ENCODE measurements around the gene EXOG.

EXOG gene

GRCh38 chr3:38509732-38510131 is 13.6 kb downstream of the EXOG start:
- H3K4me3 ChIP-seq (ENCODE audit: low read length), result no peak overlapping the region
- H3K36me3 ChIP-seq (ENCODE audit: control insufficient read depth, insufficient read depth, low read length), result 0 out of 2 replicates have a peak, but pooled peaks cover 2% of the 10 kb centered on the region
- WGBS (ENCODE audit: insufficient coverage, insufficient read length), result no CpG with 5 or more reads among the region's 2 CpGs

GRCh38 chr3:38510631-38511030 is 14.5 kb downstream of the EXOG start:
- Histone ChIP-seq H3K9me3 (ENCODE audit: control insufficient read depth, insufficient read depth, low read length) (no peaks in the 10 kb centered on the region), H3K27ac (ENCODE audit: low read length) (no peak overlapping the region), H3K27me3 (ENCODE audit: control insufficient read depth, insufficient read depth, low read length) (no peaks in the 10 kb centered on the region), H3K36me3 (ENCODE audit: control insufficient read depth, insufficient read depth, low read length) (0 out of 2 replicates have a peak, but pooled peaks cover 2% of the 10 kb centered on the region), H3K4me1 (ENCODE audit: control insufficient read depth, insufficient read depth, low read length) (no peaks in the 10 kb centered on the region), H3K4me3 (ENCODE audit: low read length) (no peak overlapping the region)
- no peak for DNase-seq (ENCODE audit: low read depth, low spot score)

More at GRCh38 chr3:38509732-38510131, 13.6 kb downstream of the EXOG start:
- DNase-seq (ENCODE audit: low read depth, low spot score), result no peak
- Histone ChIP-seq H3K9me3 (ENCODE audit: control insufficient read depth, insufficient read depth, low read length) (no peaks in the 10 kb centered on the region), H3K27me3 (ENCODE audit: control insufficient read depth, insufficient read depth, low read length) (no peaks in the 10 kb centered on the region), H3K4me1 (ENCODE audit: control insufficient read depth, insufficient read depth, low read length) (no peaks in the 10 kb centered on the region), H3K27ac (ENCODE audit: low read length) (no peak overlapping the region)

- Histone ChIP-seq H3K4me3 (ENCODE audit: low read length) (no peak overlapping the region), H3K27ac (ENCODE audit: low read length) (no peak overlapping the region), H3K36me3 (ENCODE audit: control insufficient read depth, insufficient read depth, low read length) (0 out of 2 replicates have a peak, but pooled peaks cover 2% of the 10 kb centered on the region), H3K9me3 (ENCODE audit: control insufficient read depth, insufficient read depth, low read length) (no peaks in the 10 kb centered on the region), H3K4me1 (ENCODE audit: control insufficient read depth, insufficient read depth, low read length) (no peaks in the 10 kb centered on the region), H3K27me3 (ENCODE audit: control insufficient read depth, insufficient read depth, low read length) (no peaks in the 10 kb centered on the region)
- WGBS (ENCODE audit: insufficient coverage, insufficient read length), result no CpG with 5 or more reads among the region's 3 CpGs
- DNase-seq (ENCODE audit: low read depth, low spot score), result no peak
These were observed 15.4 kb downstream of the EXOG start for GRCh38 chr3:38511546-38511945.

GRCh38 chr3:38515367-38515766 is 19.2 kb downstream of the EXOG start:
- H3K4me1 ChIP-seq (ENCODE audit: control insufficient read depth, insufficient read depth, low read length), result no peaks in the 10 kb centered on the region
- H3K4me3 ChIP-seq (ENCODE audit: low read length), result no peak overlapping the region
- no peaks in the 10 kb centered on the region for H3K27me3 ChIP-seq (ENCODE audit: control insufficient read depth, insufficient read depth, low read length)
- no peaks in the 10 kb centered on the region for H3K36me3 ChIP-seq (ENCODE audit: control insufficient read depth, insufficient read depth, low read length)
- H3K9me3 ChIP-seq (ENCODE audit: control insufficient read depth, insufficient read depth, low read length), result no peaks in the 10 kb centered on the region
- WGBS (ENCODE audit: insufficient coverage, insufficient read length), result no CpG with 5 or more reads among the region's 7 CpGs
- H3K27ac ChIP-seq (ENCODE audit: low read length), result no peak overlapping the region
- no peak for DNase-seq (ENCODE audit: low read depth, low spot score)

- Histone ChIP-seq H3K4me3 (ENCODE audit: low read length) (no peak overlapping the region), H3K27ac (ENCODE audit: low read length) (no peak overlapping the region), H3K4me1 (ENCODE audit: control insufficient read depth, insufficient read depth, low read length) (no peaks in the 10 kb centered on the region; the same call in 1 of the 2 replicates), H3K9me3 (ENCODE audit: control insufficient read depth, insufficient read depth, low read length) (no peaks in the 10 kb centered on the region), H3K36me3 (ENCODE audit: control insufficient read depth, insufficient read depth, low read length) (no peaks in the 10 kb centered on the region), H3K27me3 (ENCODE audit: control insufficient read depth, insufficient read depth, low read length) (no peaks in the 10 kb centered on the region)
- no peak for DNase-seq (ENCODE audit: low read depth, low spot score)
- WGBS (ENCODE audit: insufficient coverage, insufficient read length), result no CpG with 5 or more reads among the region's 1 CpG
These were observed 20.5 kb downstream of the EXOG start for GRCh38 chr3:38516669-38517068.

GRCh38 chr3:38519000-38519399 is 22.9 kb downstream of the EXOG start:
- Histone ChIP-seq H3K9me3 (ENCODE audit: control insufficient read depth, insufficient read depth, low read length) (no peaks in the 10 kb centered on the region), H3K36me3 (ENCODE audit: control insufficient read depth, insufficient read depth, low read length) (no peaks in the 10 kb centered on the region), H3K4me3 (ENCODE audit: low read length) (no peak overlapping the region), H3K27me3 (ENCODE audit: control insufficient read depth, insufficient read depth, low read length) (no peaks in the 10 kb centered on the region), H3K4me1 (ENCODE audit: control insufficient read depth, insufficient read depth, low read length) (no peaks in the 10 kb centered on the region; the same call in 1 of the 2 replicates), H3K27ac (ENCODE audit: low read length) (no peak overlapping the region)
- DNase-seq (ENCODE audit: low read depth, low spot score), result no peak
- WGBS (ENCODE audit: insufficient coverage, insufficient read length), result no CpG with 5 or more reads among the region's 1 CpG

GRCh38 chr3:38519651-38520050 is 23.5 kb downstream of the EXOG start:
- Histone ChIP-seq H3K4me1 (ENCODE audit: control insufficient read depth, insufficient read depth, low read length) (no peaks in the 10 kb centered on the region; the same call in 1 of the 2 replicates), H3K27ac (ENCODE audit: low read length) (no peak overlapping the region)
- no peak for DNase-seq (ENCODE audit: low read depth, low spot score)

GRCh38 chr3:38521391-38521987 is 25.3 kb downstream of the EXOG start:
- Histone ChIP-seq H3K36me3 (ENCODE audit: control insufficient read depth, insufficient read depth, low read length) (no peaks in the 10 kb centered on the region; the same call in 1 of the 2 replicates), H3K27me3 (ENCODE audit: control insufficient read depth, insufficient read depth, low read length) (no peaks in the 10 kb centered on the region), H3K9me3 (ENCODE audit: control insufficient read depth, insufficient read depth, low read length) (no peaks in the 10 kb centered on the region), H3K4me1 (ENCODE audit: control insufficient read depth, insufficient read depth, low read length) (no peaks in the 10 kb centered on the region; the same call in 1 of the 2 replicates), H3K27ac (ENCODE audit: low read length) (no peak overlapping the region), H3K4me3 (ENCODE audit: low read length) (no peak overlapping the region)
- WGBS (ENCODE audit: insufficient coverage, insufficient read length), result no CpG with 5 or more reads among the region's 5 CpGs
- DNase-seq (ENCODE audit: low read depth, low spot score), result peak; percentile 88

More at GRCh38 chr3:38519651-38520050, 23.5 kb downstream of the EXOG start:
- Histone ChIP-seq H3K9me3 (ENCODE audit: control insufficient read depth, insufficient read depth, low read length) (no peaks in the 10 kb centered on the region), H3K4me3 (ENCODE audit: low read length) (no peak overlapping the region), H3K27me3 (ENCODE audit: control insufficient read depth, insufficient read depth, low read length) (no peaks in the 10 kb centered on the region), H3K36me3 (ENCODE audit: control insufficient read depth, insufficient read depth, low read length) (no peaks in the 10 kb centered on the region; the same call in 1 of the 2 replicates)
- WGBS (ENCODE audit: insufficient coverage, insufficient read length), result no CpG with 5 or more reads among the region's 5 CpGs

GRCh38 chr3:38522002-38522401 is 25.9 kb downstream of the EXOG start:
- no peak for DNase-seq (ENCODE audit: low read depth, low spot score)
- no peaks in the 10 kb centered on the region; the same call in 1 of the 2 replicates for H3K4me1 ChIP-seq (ENCODE audit: control insufficient read depth, insufficient read depth, low read length)
- H3K9me3 ChIP-seq (ENCODE audit: control insufficient read depth, insufficient read depth, low read length), result no peaks in the 10 kb centered on the region
- no peak overlapping the region for H3K27ac ChIP-seq (ENCODE audit: low read length)
- no peak overlapping the region for H3K4me3 ChIP-seq (ENCODE audit: low read length)
- no peaks in the 10 kb centered on the region; the same call in 1 of the 2 replicates for H3K36me3 ChIP-seq (ENCODE audit: control insufficient read depth, insufficient read depth, low read length)
- no CpG with 5 or more reads among the region's 6 CpGs for WGBS (ENCODE audit: insufficient coverage, insufficient read length)
- no peaks in the 10 kb centered on the region for H3K27me3 ChIP-seq (ENCODE audit: control insufficient read depth, insufficient read depth, low read length)

- H3K27me3 ChIP-seq (ENCODE audit: control insufficient read depth, insufficient read depth, low read length), result no peaks in the 10 kb centered on the region; the same call in 1 of the 2 replicates
- no CpG with 5 or more reads among the region's 5 CpGs for WGBS (ENCODE audit: insufficient coverage, insufficient read length)
- no peak for DNase-seq (ENCODE audit: low read depth, low spot score)
- no peaks in the 10 kb centered on the region; the same call in 1 of the 2 replicates for H3K36me3 ChIP-seq (ENCODE audit: control insufficient read depth, insufficient read depth, low read length)
- H3K27ac ChIP-seq (ENCODE audit: low read length), result no peak overlapping the region
- no peaks in the 10 kb centered on the region; the same call in 1 of the 2 replicates for H3K4me1 ChIP-seq (ENCODE audit: control insufficient read depth, insufficient read depth, low read length)
- H3K4me3 ChIP-seq (ENCODE audit: low read length), result no peak overlapping the region
- no peaks in the 10 kb centered on the region for H3K9me3 ChIP-seq (ENCODE audit: control insufficient read depth, insufficient read depth, low read length)
These were observed 28.1 kb downstream of the EXOG start for GRCh38 chr3:38524141-38524739.

Data from iPS DF 6.9 (cell line).